ENCODE measurements around the gene RFX5.

The RFX5 gene

GRCh38 chr1:151344291-151344690 is 2.8 kb downstream of the RFX5 start:
- no peak for TF ChIP-seq MAX (IDR thresholded peaks at IDR 0.05; ENCODE audit: low read depth, low read length)
- TF ChIP-seq POLR2A (IDR thresholded peaks at IDR 0.05; ENCODE audit: extremely low read depth, insufficient read length) = no peak
- no peak for TF ChIP-seq CTCF (IDR thresholded peaks at IDR 0.05; ENCODE audit: low read depth, low read length)
- no peak for TF ChIP-seq MYC (IDR thresholded peaks at IDR 0.05; ENCODE audit: low read depth, low read length)
- no peak for DNase-seq (ENCODE audit: low read depth)
- H3K4me3 ChIP-seq (ENCODE audit: low read depth, low read length) = no peak overlapping the region

GRCh38 chr1:151343587-151343986 is 3.5 kb downstream of the RFX5 start:
- no peak for DNase-seq (ENCODE audit: low read depth)
- no peak overlapping the region for H3K4me3 ChIP-seq (ENCODE audit: low read depth, low read length)
- TF ChIP-seq MAX (IDR thresholded peaks at IDR 0.05; ENCODE audit: low read depth, low read length) = no peak

- no peak for TF ChIP-seq CTCF (IDR thresholded peaks at IDR 0.05; ENCODE audit: low read depth, low read length)
- H3K4me3 ChIP-seq (ENCODE audit: low read depth, low read length) = no peak overlapping the region
- no peak for DNase-seq (ENCODE audit: low read depth)
Observed at GRCh38 chr1:151342569-151342968, 4.5 kb downstream of the RFX5 start.

GRCh38 chr1:151342021-151342420 is 5.0 kb downstream of the RFX5 start:
- TF ChIP-seq CTCF (IDR thresholded peaks at IDR 0.05; ENCODE audit: low read depth, low read length) (no peak), MAX (IDR thresholded peaks at IDR 0.05; ENCODE audit: low read depth, low read length) (no peak), MYC (IDR thresholded peaks at IDR 0.05; ENCODE audit: low read depth, low read length) (no peak), POLR2A (IDR thresholded peaks at IDR 0.05; ENCODE audit: extremely low read depth, insufficient read length) (no peak)
- DNase-seq (ENCODE audit: low read depth) = no peak
- H3K4me3 ChIP-seq (ENCODE audit: low read depth, low read length) = no peak overlapping the region

GRCh38 chr1:151340870-151341754 is 5.9 kb downstream of the RFX5 start:
- DNase-seq (ENCODE audit: low read depth) = peak; percentile 82
- H3K4me3 ChIP-seq (ENCODE audit: low read depth, low read length) = no peak overlapping the region
- TF ChIP-seq MYC (IDR thresholded peaks at IDR 0.05; ENCODE audit: low read depth, low read length) = no peak
- peak; percentile 66 for TF ChIP-seq CTCF (IDR thresholded peaks at IDR 0.05; ENCODE audit: low read depth, low read length)
- peak; percentile 21; the same call in 1 of the 2 replicates for TF ChIP-seq MAX (IDR thresholded peaks at IDR 0.05; ENCODE audit: low read depth, low read length)
- TF ChIP-seq POLR2A (IDR thresholded peaks at IDR 0.05; ENCODE audit: extremely low read depth, insufficient read length) = no peak

GRCh38 chr1:151336556-151336955 is 10.5 kb downstream of the RFX5 start:
- no peak overlapping the region for H3K4me3 ChIP-seq (ENCODE audit: low read depth, low read length)
- no peak for TF ChIP-seq MAX (IDR thresholded peaks at IDR 0.05; ENCODE audit: low read depth, low read length)
- TF ChIP-seq POLR2A (IDR thresholded peaks at IDR 0.05; ENCODE audit: extremely low read depth, insufficient read length) = no peak
- no peak for TF ChIP-seq CTCF (IDR thresholded peaks at IDR 0.05; ENCODE audit: low read depth, low read length)
- no peak for TF ChIP-seq MYC (IDR thresholded peaks at IDR 0.05; ENCODE audit: low read depth, low read length)
- no peak for DNase-seq (ENCODE audit: low read depth)

All from NB4 (cell line).